Stimulated activated CD8-positive, alpha-beta memory T cell treated with anti-CD3 and anti-CD28 coated beads, Interleukin-4, amount 100 ng/mL, for 24 hours (primary cell): ENCODE data around the gene IER5.

Experiments
- DNase-seq: peaks from one replicate; pipeline ENCODE4 v3.0.0-alpha.2; 2020; ENCODE audit warnings: low read depth

Gene IER5

GRCh38 chr1:181099152-181100014 is 10.9 kb downstream of the IER5 start:
- DNase-seq, result no peak

GRCh38 chr1:181100015-181100905 is 11.8 kb downstream of the IER5 start:
- DNase-seq, result no peak

DNA sequence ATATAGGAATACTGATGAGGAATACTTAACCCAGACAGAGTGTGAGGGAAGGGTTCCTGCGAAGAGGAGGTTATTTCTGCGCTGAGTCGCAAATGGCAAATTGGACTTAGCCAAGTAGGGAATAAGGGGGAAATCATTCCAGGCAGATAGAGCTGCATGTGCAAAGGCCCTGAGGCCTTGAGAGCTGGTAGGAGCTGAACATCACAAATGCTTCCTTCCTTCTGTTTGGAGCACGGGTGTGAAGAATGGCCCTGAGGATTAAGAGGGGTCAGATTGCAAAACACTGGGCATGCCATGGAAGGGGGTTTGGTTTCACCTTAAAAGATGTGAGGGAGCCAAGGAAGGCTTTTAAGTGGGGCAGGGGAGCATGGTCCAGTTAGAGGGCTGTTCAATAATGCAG is 12.4 kb downstream of the IER5 start:
- DNase-seq, result no peak

DNA sequence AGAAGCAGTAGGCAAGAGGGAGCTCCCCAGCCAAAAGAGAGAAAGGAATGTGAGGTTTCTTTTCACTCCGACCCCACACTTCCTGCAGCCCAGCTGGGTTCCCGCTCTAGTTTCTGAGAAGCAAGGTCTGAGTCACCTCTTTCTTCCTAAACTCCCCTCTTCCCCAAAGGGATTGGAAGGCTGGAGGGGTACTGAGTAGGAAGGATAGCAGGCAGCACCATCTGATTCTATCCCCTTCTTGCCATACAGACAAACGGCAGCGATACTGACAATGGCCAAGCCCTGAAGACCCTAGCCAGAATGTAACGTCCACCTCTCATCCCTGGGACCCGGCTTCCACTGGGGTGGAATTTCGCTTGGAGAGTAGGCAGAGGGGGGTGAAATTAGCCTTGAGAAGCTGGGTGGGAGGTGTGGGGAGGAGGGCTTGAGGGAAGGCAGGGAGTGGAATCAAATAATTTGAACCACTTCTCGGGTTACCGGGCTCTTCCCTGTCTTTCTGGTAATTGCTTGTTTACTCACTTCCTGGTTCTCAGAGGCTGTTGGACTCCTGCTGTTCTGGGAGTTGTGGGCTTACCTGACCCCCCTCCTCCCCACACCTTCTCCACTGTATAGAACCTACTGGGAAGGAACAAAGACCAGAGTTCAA is 13.2 kb downstream of the IER5 start:
- DNase-seq, result no peak

DNA sequence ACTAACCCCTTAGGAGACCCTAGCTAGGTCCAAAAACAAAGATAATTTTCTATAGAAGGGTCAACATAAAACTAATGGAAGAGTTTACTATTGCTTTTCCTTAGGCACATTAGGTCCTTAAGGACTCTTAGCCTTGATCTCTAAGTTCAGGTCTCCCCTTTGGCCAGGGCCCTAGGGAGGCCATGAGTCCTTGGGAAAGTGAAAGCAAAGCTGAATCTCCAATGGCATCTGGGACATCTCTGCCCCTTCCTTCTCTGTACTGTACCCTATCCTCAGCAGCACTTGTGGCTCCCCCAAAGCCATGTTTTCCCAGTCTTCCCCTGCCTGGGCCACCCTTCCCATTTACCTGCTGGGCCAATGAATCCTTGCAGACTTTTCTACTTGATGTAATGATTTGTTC is 14.3 kb downstream of the IER5 start:
- no peak for DNase-seq

DNA sequence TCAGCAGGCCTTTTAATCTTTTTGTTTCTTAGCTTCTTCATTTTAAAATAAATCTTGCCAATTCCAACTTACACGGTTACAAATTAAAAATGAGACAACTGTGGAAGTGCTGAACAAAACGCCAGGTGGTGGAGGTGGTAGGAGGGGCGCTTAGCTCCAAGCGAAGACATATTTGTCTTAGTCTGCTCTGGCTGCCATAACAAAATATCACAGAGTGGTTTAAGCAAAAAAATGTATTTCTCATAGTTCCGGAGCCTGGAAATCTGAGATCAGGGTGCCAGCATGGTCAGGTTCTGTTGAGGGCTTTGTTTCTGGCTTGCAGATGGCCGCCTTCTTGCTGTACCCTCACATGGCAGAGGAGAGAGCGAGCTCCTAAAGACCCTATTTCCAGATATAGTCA is 14.9 kb downstream of the IER5 start:
- no peak for DNase-seq

- DNase-seq, result no peak
Observed at GRCh38 chr1:181104042-181104789, 15.7 kb downstream of the IER5 start.

DNA sequence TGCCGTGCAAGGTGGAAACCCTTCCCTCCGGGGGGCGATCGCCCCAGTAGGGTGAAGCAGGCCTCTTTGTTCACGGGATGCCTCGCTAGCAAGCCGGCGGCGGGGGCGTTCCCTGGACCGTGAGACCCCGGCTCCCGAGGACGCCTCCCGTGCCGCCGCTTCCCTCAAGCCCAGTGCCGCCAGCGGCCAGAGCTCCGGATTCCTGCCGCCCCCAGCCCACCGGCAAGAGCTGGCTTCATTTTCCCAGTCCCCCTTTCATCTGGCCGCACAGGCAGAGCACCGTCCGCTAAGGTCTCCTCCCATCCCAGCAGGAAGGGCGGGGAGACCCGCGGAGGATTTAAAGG is 16.3 kb downstream of the IER5 start:
- DNase-seq, result peak; percentile 9

DNA sequence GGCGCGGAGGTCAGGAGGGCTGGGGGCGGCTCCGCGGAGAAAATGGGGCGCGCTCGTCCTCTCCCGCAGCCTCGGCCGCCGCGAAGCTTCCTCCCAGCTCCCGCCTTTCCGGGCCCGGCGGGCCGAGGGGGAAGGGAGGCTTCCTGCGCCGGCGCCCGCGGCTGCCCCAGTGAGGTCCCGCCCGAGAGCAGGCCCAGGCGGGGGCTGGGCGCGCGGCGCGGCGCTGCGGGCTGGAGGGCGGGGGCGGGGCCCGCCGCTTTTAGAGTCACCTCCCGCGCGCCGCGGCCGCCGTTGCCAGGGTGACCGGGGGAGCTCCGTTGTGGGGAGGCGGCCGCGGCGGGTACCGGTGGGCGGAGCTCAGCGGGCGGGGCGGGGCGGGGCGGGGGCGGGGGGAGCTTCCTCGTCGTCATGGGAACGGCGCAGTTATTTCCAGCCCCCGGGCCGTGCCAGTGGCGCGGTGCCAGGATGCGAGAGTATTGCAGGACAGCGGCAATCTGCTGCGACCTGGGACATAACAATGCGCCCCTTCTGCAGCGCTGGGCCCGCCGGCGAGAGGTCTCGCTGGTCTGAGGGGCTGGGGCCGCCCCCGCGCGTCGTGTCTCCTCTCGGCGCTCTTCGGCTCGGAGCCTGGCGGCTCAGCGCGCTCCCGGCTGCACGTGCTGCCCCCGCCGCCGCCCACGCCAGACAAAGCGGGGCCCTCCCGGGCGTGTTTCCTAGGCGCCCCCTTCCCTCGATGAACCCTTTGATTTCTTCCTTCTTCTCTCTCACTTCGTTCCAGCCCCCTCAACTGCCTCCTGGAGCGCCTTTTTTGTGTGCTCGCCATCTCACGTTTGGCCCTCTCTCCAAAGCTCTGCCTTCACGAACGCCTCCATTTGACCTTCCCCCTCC is 16.9 kb downstream of the IER5 start:
- DNase-seq, result peak; percentile 90

- no peak for DNase-seq
Observed at GRCh38 chr1:181106022-181106312, 17.5 kb downstream of the IER5 start.

DNA sequence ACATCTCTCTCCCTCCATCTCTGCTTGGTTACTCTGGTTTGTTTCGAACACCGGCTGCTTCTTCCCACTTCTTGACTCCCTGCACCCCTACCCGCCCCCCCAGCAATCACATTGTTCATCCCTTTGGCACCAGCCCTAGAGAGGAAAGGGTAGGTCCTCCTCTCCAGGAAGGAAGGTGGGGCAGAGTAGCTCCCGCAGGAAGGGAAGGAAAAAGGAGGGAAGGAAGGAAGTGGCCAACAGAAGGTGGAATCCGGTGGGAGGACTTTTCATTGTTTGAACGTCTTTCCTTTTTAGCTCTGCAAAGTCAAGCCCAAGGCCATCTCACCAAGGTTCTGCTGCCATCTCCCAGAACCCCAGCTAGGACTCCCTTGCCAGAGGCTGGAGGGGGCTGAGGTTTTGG is 18.0 kb downstream of the IER5 start:
- no peak for DNase-seq

DNA sequence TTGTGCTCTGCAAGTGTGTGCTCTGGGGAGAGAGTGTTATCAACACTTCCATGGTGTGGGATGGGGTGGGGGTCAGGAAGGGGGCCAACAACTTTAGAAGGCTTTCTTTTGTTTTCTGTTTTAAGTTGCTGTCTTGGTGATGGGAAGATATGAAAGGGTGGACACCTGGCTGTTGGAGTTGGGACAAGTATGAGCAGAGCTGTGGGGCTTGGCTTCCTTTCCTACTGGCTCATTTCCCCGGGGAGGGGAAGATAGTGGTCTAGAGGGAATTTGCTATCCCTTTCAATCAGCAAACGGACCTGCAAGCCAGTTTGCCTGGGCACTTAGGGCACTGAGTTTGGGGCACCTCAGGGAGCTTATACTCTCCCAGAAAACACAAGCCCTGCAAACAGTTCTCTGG is 19.2 kb downstream of the IER5 start:
- no peak for DNase-seq

GRCh38 chr1:181108304-181108867 is 19.9 kb downstream of the IER5 start:
- no peak for DNase-seq

- no peak for DNase-seq
Observed at GRCh38 chr1:181110013-181110412, 21.5 kb downstream of the IER5 start.

GRCh38 chr1:181111559-181111958 is 23.1 kb downstream of the IER5 start:
- DNase-seq, result no peak

DNA sequence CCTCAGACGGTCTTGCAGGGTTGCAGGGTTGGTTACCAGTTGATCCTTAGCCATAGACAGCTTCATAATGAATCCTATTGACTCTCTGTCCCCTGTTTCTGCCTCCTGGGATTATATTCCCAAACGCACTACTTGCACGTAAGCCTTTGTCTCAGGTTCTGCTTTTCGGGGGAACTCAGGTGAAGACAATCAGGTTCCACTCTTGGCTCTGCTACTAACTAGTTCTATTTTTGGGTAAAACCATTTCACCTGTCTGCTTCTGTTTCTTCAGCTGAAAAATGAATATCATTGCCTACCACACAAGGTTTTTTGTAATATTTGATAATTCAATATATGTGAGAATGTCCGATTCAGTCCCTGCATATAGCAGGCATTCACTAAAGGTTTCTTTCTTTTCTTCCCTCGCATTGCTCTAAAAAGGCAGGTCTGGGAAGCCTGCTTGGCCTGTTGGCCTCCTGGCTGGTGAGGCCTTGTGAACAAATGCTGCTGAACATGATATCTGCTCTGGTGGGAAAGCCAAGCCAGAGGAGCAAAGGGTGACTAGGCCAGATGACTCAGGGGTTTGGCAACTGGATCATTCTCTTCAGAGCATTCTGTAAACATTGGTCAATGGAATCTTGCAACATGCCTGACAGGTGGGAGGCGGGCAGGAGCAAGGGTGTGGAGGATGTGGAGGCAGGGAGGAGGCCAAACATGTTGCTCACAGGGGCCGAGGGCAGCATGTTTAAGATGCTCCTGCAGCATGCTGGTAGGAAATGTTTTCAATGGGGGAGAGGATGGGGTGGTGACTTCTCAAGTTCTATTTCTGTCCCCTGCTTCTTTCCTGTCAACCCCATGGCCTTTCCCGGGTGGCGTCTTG is 23.8 kb downstream of the IER5 start:
- DNase-seq, result no peak

- DNase-seq, result no peak
Observed at GRCh38 chr1:181113059-181113641, 24.6 kb downstream of the IER5 start.

DNA sequence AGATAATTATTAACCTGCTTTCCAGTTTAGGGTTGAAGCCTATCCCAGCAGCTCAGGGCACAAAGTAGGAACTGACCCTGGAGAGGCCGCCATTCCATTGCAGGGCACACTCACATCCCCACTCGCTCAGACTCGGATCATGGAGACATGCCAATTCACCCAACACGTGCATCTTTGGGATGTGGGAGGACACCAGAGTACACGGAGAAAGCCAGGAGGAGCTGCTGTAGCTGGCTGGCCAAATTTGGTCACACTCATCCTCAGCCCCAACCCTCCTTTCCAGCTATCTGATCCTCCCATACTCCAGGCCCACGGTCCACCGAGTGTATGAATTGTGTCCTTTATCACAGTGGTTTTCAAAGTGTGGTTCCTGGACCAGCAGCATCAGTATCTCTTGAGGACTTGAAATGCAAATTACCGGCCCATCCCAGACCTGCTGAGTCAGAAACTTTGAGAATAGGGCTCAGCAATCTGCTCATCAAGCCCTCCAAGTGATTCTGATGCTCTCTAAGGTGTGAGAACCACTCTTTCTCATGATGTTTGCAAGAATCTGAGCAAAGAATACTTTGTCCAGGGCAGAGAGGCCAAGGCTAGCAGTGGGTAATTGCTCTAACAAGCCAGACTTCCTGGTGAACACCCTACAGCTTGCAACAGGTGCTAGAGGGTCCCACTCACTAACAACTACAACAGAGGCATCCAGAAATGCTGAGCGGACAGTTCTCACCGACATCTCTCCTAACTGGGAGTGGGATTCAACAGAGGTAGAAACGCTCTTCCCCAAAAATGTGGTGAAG is 26.3 kb downstream of the IER5 start:
- no peak for DNase-seq

DNA sequence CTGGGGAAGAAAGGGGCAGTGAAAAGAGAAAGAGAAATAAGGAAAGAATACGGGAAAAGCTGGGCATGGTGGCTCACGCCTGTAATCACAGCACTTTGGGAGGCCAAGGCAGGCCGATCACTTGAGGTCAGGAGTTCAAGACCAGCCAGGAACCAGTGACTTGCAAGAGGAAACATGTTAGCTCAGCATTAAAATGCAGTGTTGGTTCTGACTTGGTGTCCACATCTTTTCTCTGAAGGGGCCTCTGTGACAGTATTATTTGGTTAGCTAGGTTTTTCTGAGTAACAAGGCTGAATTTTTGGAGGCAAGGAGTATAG is 26.8 kb downstream of the IER5 start:
- DNase-seq, result no peak
